Lower leg skin (tissue), 4 donors: ENCODE results near the gene AQP1. TPM values are rescaled to one million over a fixed set of nuclear protein-coding genes. Genes with fewer than 3 reads are reported as not detected.

ENCODE experiments used
- DNase-seq, 2 donors: peaks; one replicate each; pipeline ENCODE4 v3.0.0-alpha.2; 2019; ENCODE audit warnings: low spot score in 2 of 2
- H3K4me3 ChIP-seq: fragments of 200-600 bp; sonication (generic); 2 replicates; pipeline ENCODE4 v1.5.1; 2017; ENCODE audit warnings: mild to moderate bottlenecking, low read depth; ENCODE audit not compliant: poor library complexity, severe bottlenecking
- CTCF ChIP-seq, 3 donors: fragments of 450-650 bp; IDR thresholded peaks; one replicate each; pipeline ENCODE4 v1.5.1; 2016; ENCODE audit warnings: antibody characterized with exemption in 3 of 3, mild to moderate bottlenecking in 3 of 3, moderate library complexity in 2 of 3
- POLR2A ChIP-seq, 2 donors: fragments of 450-650 bp; IDR thresholded peaks; one replicate each; pipeline ENCODE4 v1.6.1; 2016 to 2017; ENCODE audit warnings: antibody characterized with exemption in 2 of 2, mild to moderate bottlenecking in 1 of 2, moderate library complexity in 1 of 2
- WGBS, 2 donors: methylation state at CpG; one replicate each; pipeline ENCODE4 v1.1.5; 2018; 5-methylcytosine and 5-hydroxymethylcytosine counted together
- intact Hi-C: fragments of 100-400 bp; cut with DNase I; formaldehyde crosslinking; loops from one replicate; pipeline ENCODE4 v1.15.0; 2023; ENCODE audit warnings: low total_unique reads
- total RNA-seq, 4 donors: library from RNA; depleted of rRNA; stranded (reverse); fragments of >200 nt; gene quantifications; one replicate each; pipeline ENCODE4 v1.1.0, GENCODE V29; 2016

Gene AQP1
- total RNA-seq, 4 donors from 2014 or later: 50.7 to 247 (median 103) TPM

GRCh38 chr7:30886608-30887011 is 25.0 kb upstream of the AQP1 start:
- WGBS, 2 donors: 51 to 62% methylated on average over 7 of the region's 7 CpGs
- no peak overlapping the region for H3K4me3 ChIP-seq
- DNase-seq: peak in 1 of 2 donors; percentile 35
- intact Hi-C loops: no loop called here
- TF ChIP-seq POLR2A (IDR thresholded peaks at IDR 0.05) (no peak), CTCF (IDR thresholded peaks at IDR 0.05) (no peak)

- TF ChIP-seq CTCF (IDR thresholded peaks at IDR 0.05) (no peak), POLR2A (IDR thresholded peaks at IDR 0.05) (no peak)
- no peak overlapping the region for H3K4me3 ChIP-seq
- DNase-seq: no peak
- intact Hi-C loops: no loop called here
- WGBS, 2 donors: 44 to 48% methylated on average over 7 to 8 of the region's 10 CpGs
These were observed 24.2 kb upstream of the AQP1 start for GRCh38 chr7:30887464-30887872.

GRCh38 chr7:30888747-30889146 is 22.9 kb upstream of the AQP1 start:
- no peak overlapping the region for H3K4me3 ChIP-seq
- TF ChIP-seq POLR2A (IDR thresholded peaks at IDR 0.05) (no peak), CTCF (IDR thresholded peaks at IDR 0.05) (no peak)
- WGBS, 2 donors: 36 to 49% methylated on average over 3 of the region's 3 CpGs
- peak in 1 of 2 donors; percentile 48 for DNase-seq
- intact Hi-C loops: no loop called here

- intact Hi-C loops: no loop called here
- TF ChIP-seq CTCF (IDR thresholded peaks at IDR 0.05): no peak
- TF ChIP-seq POLR2A (IDR thresholded peaks at IDR 0.05): no peak
- no peak overlapping the region for H3K4me3 ChIP-seq
- no peak for DNase-seq
- WGBS, 2 donors: 94 to 96% methylated on average over 7 of the region's 7 CpGs
These were observed 21.4 kb upstream of the AQP1 start for GRCh38 chr7:30890226-30890625.

- TF ChIP-seq CTCF (IDR thresholded peaks at IDR 0.05): no peak
- TF ChIP-seq POLR2A (IDR thresholded peaks at IDR 0.05): no peak
- no peak overlapping the region for H3K4me3 ChIP-seq
- intact Hi-C loops: no loop called here
- DNase-seq: no peak
- WGBS, 2 donors: 66 to 74% methylated on average over 6 of the region's 6 CpGs
These were observed 18.3 kb upstream of the AQP1 start for GRCh38 chr7:30893357-30893756.

- intact Hi-C loops: no loop called here
- WGBS, 2 donors: 67% methylated on average over 1 of the region's 1 CpG; no CpG with 5 or more reads in 1 of the 2 donors
- TF ChIP-seq POLR2A (IDR thresholded peaks at IDR 0.05) (no peak), CTCF (IDR thresholded peaks at IDR 0.05) (no peak)
- no peak for DNase-seq
- H3K4me3 ChIP-seq: no peak overlapping the region
These were observed 17.6 kb upstream of the AQP1 start for GRCh38 chr7:30894009-30894408.
